Measurements from ENCODE around the gene TRPC3.
"Not testable (repeated sequence)": the region's sequence is repeated elsewhere in the genome, so short reads cannot be mapped to it uniquely, and the experiment has no call there.

Gene TRPC3

DNA sequence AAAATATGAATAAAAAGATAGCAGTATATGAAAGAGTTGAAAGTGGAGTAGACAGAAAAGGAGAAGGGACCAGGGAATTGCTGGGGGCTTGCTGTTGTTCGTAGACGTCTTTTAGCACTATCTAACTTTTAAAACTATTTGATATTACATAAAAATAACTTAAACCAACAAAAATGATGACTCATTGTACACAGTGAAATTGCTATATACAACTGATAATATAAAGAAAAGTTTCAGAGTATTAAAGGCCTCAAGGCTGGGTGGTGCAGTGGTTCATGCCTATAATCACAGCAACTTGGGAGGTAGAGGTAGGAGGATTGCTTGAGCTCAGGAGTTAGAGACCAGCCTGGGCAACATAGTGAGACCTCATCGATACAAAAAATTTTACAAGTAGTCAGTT is 5.2 kb downstream of the TRPC3 start:
- DNase-seq (ENCODE audit: low spot score), result no peak

DNA sequence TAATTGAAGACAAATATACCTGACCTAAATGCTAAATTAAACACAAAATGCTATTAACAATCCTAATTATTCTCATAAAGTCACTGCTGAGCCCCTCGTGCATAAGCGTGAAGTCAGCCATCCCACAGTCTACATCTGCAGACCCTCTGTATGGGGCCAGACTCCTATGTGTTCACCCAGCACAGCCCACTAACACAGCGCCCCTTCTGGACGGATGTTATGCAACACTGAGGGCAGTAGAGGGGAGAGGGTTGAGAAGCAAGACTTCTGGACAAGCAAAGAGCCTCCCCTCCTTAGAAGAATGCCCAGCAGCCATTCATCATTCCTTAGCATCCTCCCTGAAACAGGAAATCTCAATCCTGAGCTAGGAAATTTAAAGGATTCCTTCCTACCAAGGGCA is 7.9 kb downstream of the TRPC3 start:
- DNase-seq (ENCODE audit: low spot score), result no peak

DNA sequence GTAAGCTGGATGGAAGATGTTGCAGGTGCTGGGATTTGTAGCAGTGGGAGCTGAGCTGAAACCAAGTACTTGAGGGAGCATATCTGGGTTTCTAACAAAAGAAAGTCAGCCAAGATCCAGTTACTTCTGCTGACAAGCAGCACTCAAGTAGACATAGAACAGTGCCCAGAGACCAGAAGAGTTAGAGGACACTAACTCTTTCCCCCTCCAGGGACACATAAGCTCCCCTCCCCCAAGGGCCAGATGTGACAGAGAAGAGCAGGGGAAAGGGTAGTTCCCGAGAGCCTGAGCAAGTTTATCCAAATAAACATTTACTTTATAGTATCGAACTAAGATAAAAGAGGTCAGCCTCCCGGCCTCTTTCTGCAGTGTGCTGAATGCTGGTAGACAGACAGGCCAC is 12.2 kb downstream of the TRPC3 start:
- DNase-seq (ENCODE audit: low spot score), result no peak

DNA sequence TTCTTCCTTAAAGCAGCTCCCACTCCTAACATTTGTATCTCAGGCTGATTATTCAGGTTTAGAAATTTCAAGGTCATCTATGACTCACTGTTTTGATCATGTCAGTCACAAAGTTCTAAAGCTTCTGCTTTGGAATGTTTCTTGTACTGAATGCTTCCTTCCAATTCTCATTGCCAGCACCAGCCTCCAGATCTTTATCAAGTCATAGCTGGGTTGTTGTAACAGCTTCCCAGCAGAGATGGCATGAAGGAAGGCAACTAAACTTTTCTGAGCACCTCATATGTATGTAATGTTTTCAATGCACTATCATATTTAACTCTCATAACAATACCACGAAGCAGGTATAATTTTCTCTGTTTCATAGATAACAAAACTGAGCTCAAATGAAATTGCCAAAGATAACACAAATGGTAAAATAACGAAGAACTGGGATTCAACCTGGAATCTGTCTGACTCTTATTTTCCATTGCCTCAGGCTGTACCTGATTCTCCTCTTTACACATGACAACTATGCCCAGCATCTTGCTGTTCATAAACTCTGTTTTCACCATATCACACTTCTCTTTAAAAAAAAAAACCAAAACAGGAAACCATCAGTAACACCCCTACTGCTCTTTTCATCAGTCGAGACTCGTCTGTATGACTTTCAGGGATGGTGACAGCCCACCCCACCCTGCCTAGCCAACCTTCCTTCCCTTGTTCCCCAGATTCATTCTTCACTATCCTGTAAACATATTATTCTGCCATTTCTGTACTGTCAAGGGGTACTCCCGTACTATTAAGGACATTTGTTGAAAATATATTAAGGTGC is 13.4 kb downstream of the TRPC3 start:
- no peak for DNase-seq (ENCODE audit: low spot score)

DNA sequence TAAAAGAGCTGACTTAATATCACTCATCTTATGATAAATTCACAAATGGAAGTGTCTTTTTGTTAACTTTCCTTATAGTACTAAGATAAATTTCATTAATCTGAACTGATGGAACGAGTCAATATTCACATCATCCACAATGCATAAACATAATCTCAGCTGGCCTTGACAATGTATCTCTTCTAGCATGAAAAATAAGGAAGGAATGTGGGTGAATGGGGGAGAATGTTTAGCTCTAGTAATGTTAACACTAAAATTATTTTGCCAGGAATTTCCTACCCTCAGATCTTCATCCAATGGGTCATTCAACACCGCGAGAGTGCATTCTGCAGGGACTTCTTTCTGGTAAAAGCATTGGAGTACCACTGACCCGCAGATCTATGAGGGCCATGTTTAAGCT is 15.8 kb downstream of the TRPC3 start:
- DNase-seq (ENCODE audit: low spot score), result no peak

DNA sequence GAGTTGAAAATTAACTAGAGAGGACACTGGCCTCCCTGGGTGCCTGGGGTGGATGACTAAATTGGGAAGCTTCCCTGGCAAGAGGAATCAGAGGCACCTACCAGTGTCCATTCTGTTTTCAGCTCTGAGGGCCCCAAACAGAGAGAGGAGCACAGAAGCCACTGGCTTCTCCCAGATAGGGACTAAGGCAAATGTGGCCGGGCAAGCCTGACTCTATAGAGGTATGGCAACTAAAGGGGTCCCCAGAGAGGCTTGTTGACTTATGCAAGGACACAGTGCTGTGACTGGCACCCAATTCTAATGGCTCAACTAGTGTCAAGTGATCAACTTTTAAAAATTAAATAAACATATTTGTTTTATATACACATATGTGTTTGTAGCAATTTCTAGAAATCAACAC is 17.2 kb downstream of the TRPC3 start:
- DNase-seq (ENCODE audit: low spot score), result no peak

DNA sequence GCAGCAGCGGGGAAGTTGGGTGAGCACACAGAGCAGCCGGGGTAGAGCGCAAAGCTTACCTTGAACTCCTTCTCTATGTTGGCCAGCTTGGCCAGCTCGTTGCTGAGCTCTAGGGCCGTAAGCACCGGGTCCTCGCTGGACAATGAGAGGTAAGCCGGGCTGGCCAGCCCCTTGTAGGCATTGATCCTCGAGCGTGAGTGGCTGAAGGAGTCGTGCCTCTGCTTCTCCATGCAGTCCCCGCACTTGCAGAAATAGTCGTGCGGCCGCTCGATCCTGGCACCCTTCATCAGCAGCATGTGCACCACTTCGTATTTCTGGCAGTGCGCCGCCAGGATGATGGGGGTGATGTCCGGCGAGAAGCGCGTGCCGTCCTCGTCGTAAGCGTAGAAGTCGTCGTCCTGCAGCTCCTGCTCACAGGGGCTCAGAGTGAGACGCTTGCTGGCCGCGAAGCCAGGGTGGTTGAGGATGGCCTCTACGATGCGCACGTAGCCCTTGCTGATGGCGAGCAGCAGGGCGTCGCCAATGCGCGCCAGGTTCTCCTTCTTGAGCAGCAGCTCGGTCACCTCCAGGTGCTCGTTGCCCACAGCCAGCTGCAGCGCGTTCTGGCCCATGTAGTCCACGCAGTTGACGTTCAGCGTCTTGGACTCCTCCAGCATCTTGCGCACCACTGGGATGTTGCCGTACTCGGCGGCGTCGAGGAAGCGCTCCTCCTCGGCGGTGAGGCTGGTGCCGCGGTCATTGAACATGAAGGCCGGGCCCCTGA is 19.5 kb downstream of the TRPC3 start:
- no peak for DNase-seq (ENCODE audit: low spot score)

DNA sequence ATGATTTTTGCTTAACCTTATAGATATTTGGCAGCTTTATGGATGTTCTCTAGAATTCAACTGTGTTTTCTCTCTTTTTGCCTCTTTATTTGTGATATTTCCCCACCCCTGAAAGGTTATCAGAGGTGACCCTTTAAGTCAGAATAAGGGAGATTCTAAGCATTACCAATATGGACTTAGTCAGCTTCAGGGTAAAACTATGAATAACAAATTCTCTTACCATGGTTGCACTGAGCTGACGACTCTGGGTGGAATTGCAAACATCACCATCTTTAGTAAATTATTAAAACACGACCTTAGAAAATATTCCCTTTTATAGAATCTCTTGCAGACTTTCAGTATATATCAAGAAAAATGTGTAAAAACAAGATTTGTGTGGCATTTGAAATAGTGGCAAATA is 21.6 kb downstream of the TRPC3 start:
- no peak for DNase-seq (ENCODE audit: low spot score)

DNA sequence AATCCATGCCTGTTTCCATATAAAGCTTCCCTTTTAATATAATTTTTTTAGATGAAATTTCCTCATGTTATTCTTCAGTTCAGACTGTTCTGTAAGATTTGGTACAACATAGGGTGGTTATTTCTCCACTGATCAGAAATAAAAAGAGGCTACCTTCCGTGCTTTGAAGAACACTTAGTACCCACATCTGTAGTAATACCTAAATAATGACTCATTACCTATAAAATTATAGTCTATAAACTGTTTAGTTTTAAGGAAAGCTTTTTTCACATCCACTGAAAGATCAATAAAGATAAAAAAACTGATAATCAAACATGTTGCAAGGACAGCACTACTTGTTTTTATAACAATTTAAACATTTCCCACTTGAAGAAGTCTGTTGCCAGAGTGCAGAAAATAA is 23.9 kb downstream of the TRPC3 start:
- no peak for DNase-seq (ENCODE audit: low spot score)

DNA sequence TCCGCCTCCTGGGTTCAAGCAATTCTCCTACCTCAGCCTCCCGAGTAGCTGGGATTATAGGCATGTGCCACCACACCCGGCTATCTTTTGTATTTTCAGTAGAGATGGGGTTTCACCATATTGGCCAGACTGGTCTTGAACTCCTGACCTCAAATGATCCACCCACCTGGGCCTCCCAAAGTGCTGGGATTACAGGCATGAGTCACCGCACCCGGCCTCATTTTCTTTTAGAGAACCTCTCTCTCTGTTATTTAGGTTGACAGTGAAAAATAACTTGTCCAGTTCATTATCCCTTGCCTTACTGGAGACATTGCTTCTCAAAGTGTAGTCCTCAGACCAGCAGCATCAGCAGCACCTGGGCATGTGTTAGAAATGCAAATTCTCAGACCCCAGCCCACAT is 25.4 kb downstream of the TRPC3 start:
- DNase-seq (ENCODE audit: low spot score), result not testable (repeated sequence)

DNA sequence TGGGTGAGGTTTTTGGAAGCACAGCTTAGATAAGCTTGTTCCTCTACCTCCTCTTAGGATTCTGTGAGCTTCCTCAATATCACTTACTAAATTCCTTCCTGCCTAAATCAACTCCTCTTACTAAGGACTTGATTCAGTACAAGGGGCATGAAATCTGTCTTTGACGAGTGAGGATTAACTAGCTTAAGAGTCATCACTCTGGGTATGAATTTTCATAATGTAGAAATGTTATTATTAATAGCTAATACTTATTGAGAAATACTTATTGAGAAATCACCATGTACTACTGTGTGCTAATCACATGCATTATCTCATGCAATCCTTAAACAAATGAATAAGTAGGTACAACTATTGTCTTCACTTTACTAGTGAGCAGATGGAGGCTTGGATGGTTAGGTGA is 28.6 kb downstream of the TRPC3 start:
- DNase-seq (ENCODE audit: low spot score), result no peak

DNA sequence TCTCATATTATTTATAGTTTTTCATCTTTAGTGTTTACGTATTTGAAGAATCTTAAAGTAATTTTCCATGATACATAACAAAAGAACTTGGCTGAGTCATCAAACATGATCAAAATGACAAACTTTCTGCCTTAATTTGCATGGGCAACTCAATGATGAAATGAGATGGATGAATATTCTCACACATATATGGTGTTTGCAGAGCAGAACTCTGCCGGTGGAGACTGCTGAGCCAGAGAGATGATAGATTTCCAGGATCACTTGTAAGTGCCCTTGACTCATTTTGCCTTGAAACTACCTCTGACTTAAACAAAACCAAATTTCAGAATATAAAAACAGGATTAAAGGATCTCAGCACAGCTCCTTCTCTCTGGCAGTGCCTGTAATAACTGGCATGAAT is 38.2 kb downstream of the TRPC3 start:
- no peak for DNase-seq (ENCODE audit: low spot score)

DNA sequence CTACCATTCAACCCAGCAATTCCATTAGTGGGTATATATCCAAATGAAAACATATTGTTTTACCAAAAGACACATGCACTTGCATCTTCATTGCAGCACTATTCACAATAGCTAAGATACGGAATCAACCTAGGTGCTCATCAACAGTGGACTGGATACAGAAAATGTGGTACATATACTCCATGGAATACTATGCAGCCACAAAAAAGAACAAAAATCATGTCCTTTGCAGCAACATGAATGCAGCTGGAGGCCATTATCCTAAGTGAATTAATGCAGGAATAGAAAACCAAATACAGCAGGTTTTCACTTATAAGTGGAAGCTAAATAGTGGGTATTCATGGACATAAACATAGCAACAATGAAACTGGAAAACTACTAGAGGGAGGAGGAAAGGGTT is 43.5 kb downstream of the TRPC3 start:
- no peak for DNase-seq (ENCODE audit: low spot score)

DNA sequence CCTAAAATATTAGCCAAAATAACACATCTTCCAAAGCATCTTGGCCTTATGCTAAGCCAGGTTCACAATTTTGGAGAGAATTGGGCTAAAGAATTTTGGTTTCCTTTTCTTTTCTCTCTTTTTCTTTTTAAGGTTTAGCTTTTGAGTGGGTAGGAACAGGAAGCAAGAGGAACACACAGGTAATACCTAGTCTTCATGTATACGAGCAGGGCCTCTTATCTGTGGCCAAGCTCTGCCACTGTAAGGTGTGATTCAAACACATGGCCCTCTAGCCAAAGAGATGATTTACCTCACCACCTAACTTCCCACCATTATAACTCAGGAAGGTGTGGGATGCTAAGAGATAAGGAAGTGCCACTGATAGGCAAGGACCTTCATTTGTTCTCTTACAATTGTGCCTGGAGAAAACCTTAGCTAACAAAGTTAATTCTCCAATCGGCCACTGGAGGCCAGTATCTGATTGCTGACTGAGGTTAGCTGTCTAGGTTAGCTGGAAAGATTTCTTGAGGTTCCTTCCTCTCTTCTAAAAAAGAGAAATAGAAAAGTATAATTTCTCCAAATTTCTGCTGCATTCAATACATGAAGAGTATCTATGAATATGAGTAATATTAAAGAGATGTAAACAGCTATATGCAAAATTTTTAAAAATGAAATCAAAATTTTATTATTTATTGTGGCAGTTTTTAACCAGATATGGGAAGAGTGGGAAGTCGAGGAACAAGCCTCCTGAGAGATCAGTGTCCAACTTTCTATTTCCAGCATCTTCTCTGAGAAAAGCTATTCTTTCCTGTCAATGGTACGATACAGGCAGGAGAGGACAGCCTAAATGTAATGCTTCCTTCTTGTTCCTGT is 51.5 kb downstream of the TRPC3 start:
- DNase-seq (ENCODE audit: low spot score), result peak; percentile 57

DNA sequence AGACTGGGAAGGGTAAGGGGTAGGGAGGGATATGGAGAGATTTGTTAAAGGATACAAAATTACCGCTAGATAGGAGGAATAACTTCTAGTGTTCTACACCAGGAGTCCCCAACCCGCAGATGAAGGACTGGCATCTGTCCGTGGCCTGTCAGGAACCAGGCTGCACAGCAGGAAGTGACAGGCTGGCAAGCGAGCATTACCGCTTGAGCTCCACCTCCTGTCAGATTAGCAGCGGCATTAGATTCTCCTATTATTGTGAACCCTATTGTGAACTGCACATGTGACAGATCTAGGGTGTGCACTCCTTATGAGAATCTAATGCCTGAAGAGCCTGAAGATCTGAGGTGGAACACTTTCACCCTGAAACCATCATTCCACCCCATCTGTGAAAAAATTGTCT is 53.7 kb downstream of the TRPC3 start:
- DNase-seq (ENCODE audit: low spot score), result no peak

DNA sequence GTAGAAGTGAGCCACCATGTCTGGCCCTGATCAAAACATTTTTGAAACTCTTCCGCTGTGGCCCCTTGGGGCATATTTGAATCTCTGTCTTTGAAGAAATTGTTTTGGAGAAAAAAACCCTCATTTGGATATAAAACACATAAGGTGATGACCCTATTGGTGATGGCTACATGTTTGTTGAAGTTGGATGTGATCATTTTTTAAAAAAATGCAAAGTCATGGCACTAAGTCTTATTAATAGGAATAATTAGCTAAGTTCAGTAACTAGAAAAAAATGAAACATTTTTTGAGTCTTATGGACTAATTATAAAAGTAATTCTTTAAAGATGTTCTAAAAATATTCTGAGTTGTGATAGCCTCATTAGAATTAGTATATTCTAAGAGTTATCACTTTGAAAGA is 63.7 kb downstream of the TRPC3 start:
- DNase-seq (ENCODE audit: low spot score), result no peak

DNA sequence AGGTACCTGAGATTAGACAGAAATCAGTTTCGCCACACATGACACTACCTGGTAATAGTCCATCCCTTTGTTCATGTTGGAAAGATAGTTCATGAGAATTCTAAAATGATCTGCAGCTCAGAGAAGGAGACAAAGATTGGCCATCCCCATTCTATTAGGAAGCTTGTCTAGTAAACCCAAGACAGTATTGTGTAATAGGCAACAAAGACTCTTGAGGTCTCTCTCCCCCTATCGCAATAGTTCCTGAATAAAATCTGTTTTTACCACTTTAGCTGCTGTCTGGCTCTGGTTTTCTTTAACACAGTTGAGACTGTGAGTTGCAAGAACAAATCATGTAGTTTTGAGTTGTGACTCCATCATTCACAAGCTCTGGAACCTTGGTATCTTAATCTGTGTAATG is 66.7 kb downstream of the TRPC3 start:
- DNase-seq (ENCODE audit: low spot score), result no peak

DNA sequence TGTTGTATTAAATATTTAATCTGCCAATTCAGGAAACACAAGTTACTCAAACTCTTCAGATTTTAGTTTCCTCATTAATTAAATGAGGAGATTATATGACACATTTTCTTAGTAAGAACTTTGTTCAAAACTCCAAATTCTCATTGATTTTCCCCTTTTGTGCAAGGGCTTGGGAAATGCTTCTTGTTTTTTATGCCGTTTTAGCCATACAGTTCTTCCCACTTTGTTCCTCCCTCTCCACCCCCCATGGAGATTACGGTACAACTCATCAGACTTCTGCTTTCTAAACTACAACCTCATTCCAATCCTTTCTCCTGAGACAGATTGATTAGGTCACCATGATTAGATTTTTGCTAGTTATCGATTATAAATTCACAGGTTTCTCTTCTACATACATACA is 70.7 kb downstream of the TRPC3 start:
- DNase-seq (ENCODE audit: low spot score), result no peak

DNA sequence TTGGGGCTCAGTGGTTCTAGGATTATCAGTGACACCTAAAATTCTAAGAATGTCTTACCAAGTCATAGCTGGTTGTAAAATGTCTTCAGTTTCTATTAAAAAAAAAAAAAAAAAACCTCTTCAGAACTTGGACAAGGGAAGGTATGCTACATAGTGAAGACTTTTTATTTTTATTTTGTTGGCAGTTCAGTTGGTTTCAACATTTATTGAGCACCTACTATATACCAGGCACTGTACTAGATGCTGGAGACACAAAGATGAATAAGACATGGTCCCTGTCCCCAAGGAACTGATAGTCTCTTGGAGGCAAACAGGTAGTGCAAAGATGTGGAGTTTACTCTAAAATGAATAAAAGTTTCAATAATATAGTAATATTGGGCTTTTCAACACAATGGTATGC is 72.7 kb downstream of the TRPC3 start:
- DNase-seq (ENCODE audit: low spot score), result no peak

DNA sequence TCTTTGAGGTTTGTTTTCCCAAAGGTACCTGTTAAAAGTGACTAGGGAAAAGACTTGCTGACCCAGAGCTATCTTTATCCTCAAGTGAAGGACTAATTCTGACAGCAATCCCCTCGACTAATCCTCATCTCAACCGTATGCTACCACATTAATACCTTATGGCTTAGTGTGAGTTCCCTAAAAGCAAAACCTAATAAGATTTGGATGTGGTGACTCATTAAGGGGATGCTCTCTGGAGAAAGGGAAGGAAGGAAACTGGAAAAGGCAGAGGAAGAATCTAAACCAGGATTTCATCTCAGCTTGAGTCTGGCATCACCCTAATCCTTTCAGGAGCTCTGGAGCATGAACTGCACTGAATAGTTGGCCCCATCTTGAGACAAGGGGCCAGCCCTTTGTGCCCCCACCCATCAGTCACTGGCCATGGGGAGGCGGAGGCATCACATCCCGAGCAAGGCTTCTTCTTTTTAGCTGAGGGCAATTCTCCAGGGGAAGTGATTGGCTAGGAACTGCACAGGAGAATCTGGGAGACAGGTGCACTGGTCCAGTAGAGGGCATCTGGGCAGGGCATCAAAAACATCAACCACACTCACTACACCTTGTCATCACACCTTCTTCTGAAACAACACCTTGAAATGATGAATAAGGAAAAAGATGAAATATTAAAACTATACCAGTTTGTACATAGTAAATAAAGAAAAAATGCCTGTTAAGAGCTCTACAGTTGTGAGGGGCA is 74.7 kb downstream of the TRPC3 start:
- no peak for DNase-seq (ENCODE audit: low spot score)

DNA sequence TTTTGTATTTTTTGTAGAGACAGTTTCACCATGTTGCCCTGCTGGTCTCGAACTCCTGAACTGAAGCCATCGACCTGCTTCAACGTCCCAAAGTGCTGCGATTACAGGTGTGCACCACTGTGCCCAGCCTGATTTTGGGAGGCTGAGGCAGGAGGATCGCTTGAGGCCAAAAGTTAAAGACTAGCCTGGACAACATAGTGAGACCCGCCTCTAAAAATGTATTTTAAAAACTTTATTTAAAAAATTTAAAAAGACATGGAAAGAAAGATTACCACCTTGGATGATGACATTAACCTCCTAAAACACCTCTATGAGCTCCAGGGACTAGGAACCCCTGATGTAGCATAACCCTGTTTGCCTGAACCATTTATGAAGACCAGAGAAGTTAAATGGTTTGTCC is 75.8 kb downstream of the TRPC3 start:
- DNase-seq (ENCODE audit: low spot score), result no peak

DNA sequence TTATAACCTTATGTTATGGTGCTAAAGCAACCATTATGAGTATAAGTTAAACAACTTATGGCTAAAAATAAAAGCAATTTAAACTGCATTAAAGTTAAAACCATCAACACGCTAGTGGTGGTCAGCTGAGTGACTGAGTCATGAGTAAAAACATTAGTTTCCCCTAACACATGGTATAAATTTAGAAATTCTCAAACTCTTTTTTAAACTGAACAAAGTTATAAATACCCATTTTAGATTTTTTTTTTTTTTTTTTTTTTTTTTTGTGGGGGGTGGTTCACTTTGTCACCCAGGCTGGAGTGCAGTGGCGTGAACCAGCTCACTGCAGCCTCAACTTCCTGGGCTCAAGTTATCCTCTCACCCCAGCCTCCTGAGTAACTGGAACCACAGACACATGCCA is 76.2 kb downstream of the TRPC3 start:
- DNase-seq (ENCODE audit: low spot score), result no peak
